GM12872 (cell line): ENCODE measurements around the gene KCP.

Experiments used
- TF ChIP-seq, protein P1 (sequence below): IDR thresholded peaks from 3 replicates; pipeline ENCODE4 v1.5.1; 2011; ENCODE audit warnings: low read depth, mild to moderate bottlenecking, low read length, moderate library complexity; ENCODE audit not compliant: insufficient read depth

KCP gene

DNA sequence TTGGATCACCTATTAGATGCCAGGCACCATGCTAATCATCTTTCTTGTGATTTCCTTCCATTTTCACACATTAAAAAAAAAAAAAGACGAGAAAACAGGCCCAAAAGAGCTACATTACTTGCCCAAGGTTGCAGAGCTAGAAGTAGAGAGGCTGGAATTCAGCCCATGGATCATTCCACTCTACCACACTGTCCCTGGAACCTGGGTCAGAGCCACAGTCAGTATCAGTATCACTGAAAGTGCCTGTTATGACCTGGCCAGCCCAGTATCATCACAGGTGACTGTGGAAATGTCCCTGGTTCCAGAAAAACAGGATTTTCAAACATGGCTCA lies 83.6 kb downstream of the KCP start:
- TF ChIP-seq, protein P1, sequence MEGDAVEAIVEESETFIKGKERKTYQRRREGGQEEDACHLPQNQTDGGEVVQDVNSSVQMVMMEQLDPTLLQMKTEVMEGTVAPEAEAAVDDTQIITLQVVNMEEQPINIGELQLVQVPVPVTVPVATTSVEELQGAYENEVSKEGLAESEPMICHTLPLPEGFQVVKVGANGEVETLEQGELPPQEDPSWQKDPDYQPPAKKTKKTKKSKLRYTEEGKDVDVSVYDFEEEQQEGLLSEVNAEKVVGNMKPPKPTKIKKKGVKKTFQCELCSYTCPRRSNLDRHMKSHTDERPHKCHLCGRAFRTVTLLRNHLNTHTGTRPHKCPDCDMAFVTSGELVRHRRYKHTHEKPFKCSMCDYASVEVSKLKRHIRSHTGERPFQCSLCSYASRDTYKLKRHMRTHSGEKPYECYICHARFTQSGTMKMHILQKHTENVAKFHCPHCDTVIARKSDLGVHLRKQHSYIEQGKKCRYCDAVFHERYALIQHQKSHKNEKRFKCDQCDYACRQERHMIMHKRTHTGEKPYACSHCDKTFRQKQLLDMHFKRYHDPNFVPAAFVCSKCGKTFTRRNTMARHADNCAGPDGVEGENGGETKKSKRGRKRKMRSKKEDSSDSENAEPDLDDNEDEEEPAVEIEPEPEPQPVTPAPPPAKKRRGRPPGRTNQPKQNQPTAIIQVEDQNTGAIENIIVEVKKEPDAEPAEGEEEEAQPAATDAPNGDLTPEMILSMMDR: no peak
